HG02623 (cell line): ENCODE data around the gene MAD1L1.

ENCODE experiments used
- ATAC-seq: cut with Tn5 transposase; IDR thresholded peaks from one replicate; pipeline ENCODE4 v1.9.1; 2021; ENCODE audit warnings: moderate library complexity; ENCODE audit not compliant: unreplicated experiment

Gene MAD1L1

GRCh38 chr7:2158331-2159175 lies 74.2 kb downstream of the MAD1L1 start:
- no peak for ATAC-seq

- ATAC-seq = no peak
Observed at GRCh38 chr7:2157473-2158279, 75.1 kb downstream of the MAD1L1 start.

- no peak for ATAC-seq
Observed at GRCh38 chr7:2156756-2157472, 75.8 kb downstream of the MAD1L1 start.

- ATAC-seq = no peak
Observed at GRCh38 chr7:2154831-2155230, 77.9 kb downstream of the MAD1L1 start.

GRCh38 chr7:2154121-2154520 lies 78.6 kb downstream of the MAD1L1 start:
- no peak for ATAC-seq

GRCh38 chr7:2152646-2153045 lies 80.1 kb downstream of the MAD1L1 start:
- no peak for ATAC-seq

- ATAC-seq = no peak
Observed at GRCh38 chr7:2151801-2152612, 80.7 kb downstream of the MAD1L1 start.

GRCh38 chr7:2151237-2151636 lies 81.5 kb downstream of the MAD1L1 start:
- ATAC-seq = no peak

GRCh38 chr7:2150445-2150815 lies 82.3 kb downstream of the MAD1L1 start:
- ATAC-seq = no peak

GRCh38 chr7:2149672-2150444 lies 82.9 kb downstream of the MAD1L1 start:
- no peak for ATAC-seq

GRCh38 chr7:2148814-2149213 lies 83.9 kb downstream of the MAD1L1 start:
- ATAC-seq = no peak

- ATAC-seq = no peak
Observed at GRCh38 chr7:2148189-2148588, 84.6 kb downstream of the MAD1L1 start.

GRCh38 chr7:2146676-2147472 lies 85.9 kb downstream of the MAD1L1 start:
- no peak for ATAC-seq

GRCh38 chr7:2145835-2146580 lies 86.7 kb downstream of the MAD1L1 start:
- ATAC-seq = no peak

- no peak for ATAC-seq
Observed at GRCh38 chr7:2144926-2145325, 87.8 kb downstream of the MAD1L1 start.

GRCh38 chr7:2143981-2144595 lies 88.7 kb downstream of the MAD1L1 start:
- no peak for ATAC-seq

- ATAC-seq = no peak
Observed at GRCh38 chr7:2143450-2143849, 89.3 kb downstream of the MAD1L1 start.

- ATAC-seq = no peak
Observed at GRCh38 chr7:2142386-2142785, 90.4 kb downstream of the MAD1L1 start.
